GM12878 (cell line): ENCODE data around the gene ZNF678. TPM values are rescaled to one million over a fixed set of nuclear protein-coding genes. Genes with fewer than 3 reads are reported as not detected.

ENCODE experiments used
- ATAC-seq: fragments of 200-7000 bp; cut with Tn5 transposase; 3 replicates; pipeline ENCODE4 v1.9.1; 2020; ENCODE audit warnings: mild to moderate bottlenecking, moderate library complexity
- BruUV-seq: library from RNA; stranded (reverse); fragments of 400-500 nt; replicated peaks from 2 replicates; lab custom pipeline; 2021; lab: Mats Ljungman, UMichigan
- CTCF ChIA-PET: fragments of 300-600 bp; sonication (Branson Sonifier 250); formaldehyde crosslinking; extraction: SDS; loops from one replicate; lab custom pipeline; 2021; ENCODE audit warnings: inconsistent platforms; lab: Yijun Ruan, JAX
- POLR2A ChIA-PET: fragments of 350-600 bp; formaldehyde crosslinking; extraction: SDS; loops from one replicate; lab custom pipeline; 2021; ENCODE audit warnings: inconsistent platforms; lab: Charles Lee
- RAD21 ChIA-PET: fragments of 300-600 bp; sonication (Branson Sonifier 250); formaldehyde crosslinking; loops from one replicate; lab custom pipeline; 2023; ENCODE audit warnings: antibody characterized with exemption; ENCODE audit not compliant: unreplicated experiment; lab: Charles Lee
- SMC1A ChIA-PET: fragments of 300-600 bp; sonication (Branson Sonifier 250); formaldehyde crosslinking; loops from one replicate; lab custom pipeline; 2023; ENCODE audit not compliant: unreplicated experiment, uncharacterized antibody; lab: Charles Lee
- DNase-seq: peaks from one replicate; pipeline ENCODE4 v3.0.0-alpha.2; 2011; ENCODE audit warnings: low read depth, low spot score
- FAIRE-seq: peaks from 3 replicates; lab custom pipeline; 2011; peaks lifted over from hg19 to GRCh38; lab: Jason Lieb, UNC
- H2AFZ ChIP-seq: 2 replicates; pipeline ENCODE4 v1.6.0; 2011; ENCODE audit warnings: low read depth, low read length, control low read depth; ENCODE audit not compliant: control insufficient read depth
- H3K27ac ChIP-seq: 2 replicates; pipeline ENCODE4 v1.5.1; 2011; ENCODE audit warnings: control low read depth; ENCODE audit not compliant: control insufficient read depth, insufficient read depth
- H3K27me3 ChIP-seq, 2 experiments: replicated peaks in 1 of 2; 2 replicates each; pipeline versions ENCODE4 v1.6.0 to v1.6.1; 2011; ENCODE audit warnings: low read length in 1 of 2; ENCODE audit not compliant: control insufficient read depth in 2 of 2, insufficient read depth in 2 of 2
- H3K36me3 ChIP-seq, 2 experiments: 2 replicates each; pipeline ENCODE4 v1.5.1; 2011; ENCODE audit warnings: low read length in 1 of 2; ENCODE audit not compliant: control insufficient read depth in 2 of 2, insufficient read depth in 2 of 2
- H3K4me1 ChIP-seq: 2 replicates; pipeline ENCODE4 v1.6.1; 2011; ENCODE audit warnings: mild to moderate bottlenecking, low read length, moderate library complexity, mixed read lengths; ENCODE audit not compliant: control insufficient read depth, insufficient read depth
- H3K4me2 ChIP-seq: 2 replicates; pipeline ENCODE4 v1.6.0; 2011; ENCODE audit warnings: control low read depth; ENCODE audit not compliant: control insufficient read depth, insufficient read depth
- H3K4me3 ChIP-seq: fragments of 200-600 bp; sonication (generic); 2 replicates; pipeline ENCODE4 v1.5.1; 2016
- H3K79me2 ChIP-seq: 2 replicates; pipeline ENCODE4 v1.6.0; 2011; ENCODE audit warnings: low read length; ENCODE audit not compliant: control insufficient read depth, insufficient read depth
- H3K9ac ChIP-seq: 2 replicates; pipeline ENCODE4 v1.8.0; 2011; ENCODE audit warnings: low read length, control low read depth, mixed read lengths; ENCODE audit not compliant: control insufficient read depth, insufficient read depth
- H3K9me3 ChIP-seq: replicated peaks from 3 replicates; pipeline ENCODE4 v1.5.1; 2011; ENCODE audit warnings: mild to moderate bottlenecking, low read length; ENCODE audit not compliant: control insufficient read depth, insufficient read depth
- H4K20me1 ChIP-seq: 2 replicates; pipeline ENCODE4 v1.6.0; 2011; ENCODE audit not compliant: control insufficient read depth, insufficient read depth
- BHLHE40 ChIP-seq, 2 experiments: fragments of 450-650 bp in 1 of 2; IDR thresholded peaks; 2 replicates each; pipeline ENCODE4 v1.6.1; 2011 to 2017; ENCODE audit warnings: low read depth in 2 of 2, borderline replicate concordance in 1 of 2, improper control_type of control experiment in 1 of 2, low read length in 1 of 2, mild to moderate bottlenecking in 1 of 2
- BRCA1 ChIP-seq: IDR thresholded peaks from 2 replicates; pipeline ENCODE4 v1.6.1; 2011; ENCODE audit warnings: low read depth, low read length, improper control_type of control experiment
- HDGF ChIP-seq: fragments of 450-650 bp; IDR thresholded peaks from 2 replicates; pipeline ENCODE4 v1.6.1; 2016; ENCODE audit warnings: antibody characterized with exemption
- IKZF2 ChIP-seq, 2 experiments: fragments of 450-650 bp; IDR thresholded peaks; 2 replicates each; pipeline ENCODE4 v1.6.1; 2017; ENCODE audit warnings: mild to moderate bottlenecking in 2 of 2, moderate library complexity in 2 of 2
- JUND ChIP-seq: IDR thresholded peaks from 2 replicates; pipeline ENCODE4 v1.6.1; 2012; ENCODE audit warnings: low read depth, mild to moderate bottlenecking, low read length, improper control_type of control experiment, moderate library complexity
- MTA2 ChIP-seq: fragments of 450-650 bp; IDR thresholded peaks from 2 replicates; pipeline ENCODE4 v1.6.1; 2016; ENCODE audit warnings: low read depth, mild to moderate bottlenecking, moderate library complexity
- MTA3 ChIP-seq: IDR thresholded peaks from 2 replicates; pipeline ENCODE4 v1.6.1; 2012; ENCODE audit warnings: low read length, inconsistent platforms, borderline replicate concordance
- PML ChIP-seq: IDR thresholded peaks from 2 replicates; pipeline ENCODE4 v1.6.1; 2012; ENCODE audit warnings: low read length, inconsistent platforms
- RCOR1 ChIP-seq: conservative IDR thresholded peaks from 2 replicates; pipeline ENCODE4 v1.6.1; 2012; ENCODE audit warnings: low read depth, low read length, improper control_type of control experiment
- SMAD5 ChIP-seq: IDR thresholded peaks from 2 replicates; pipeline ENCODE4 v1.6.1; 2016; ENCODE audit warnings: antibody characterized with exemption, low read depth
- ZNF274 ChIP-seq: IDR thresholded peaks from one replicate; pipeline ENCODE4 v1.8.0; 2011; ENCODE audit not compliant: insufficient read length, insufficient read depth
- in situ Hi-C: fragments of 300-500 bp; cut with MboI; formaldehyde crosslinking; loops from 9 replicates; pipeline ENCODE4 v1.14.3; 2018; ENCODE audit warnings: mixed read lengths
- intact Hi-C: fragments of 100-400 bp; cut with micrococcal nuclease; formaldehyde crosslinking; loops from one replicate; pipeline ENCODE4 v1.14.2; 2022; ENCODE audit not compliant: unreplicated experiment
- polyA plus RNA-seq, 11 experiments: library from polyadenylated mRNA; depleted of rRNA in 4 of 11; unstranded in 6 of 11; stranded (reverse) in 5 of 11; fragments of >200 nt; fragmentation: Nextera tagmentation in 4 of 11; fragmentation: Illumina TruSeq in 1 of 11; extraction: Ambion mirVana in 4 of 11; extraction: Trizol in 1 of 11; gene quantifications; 1 replicate in 1 of 11; 2 replicates in 10 of 11; pipeline versions ENCODE4 v1.2.1 to v1.2.3, GENCODE V29; 2011 to 2016; ENCODE audit warnings: inconsistent platforms in 2 of 11, missing spikeins in 2 of 11, low read depth in 1 of 11
- total RNA-seq, 4 experiments: library from RNA; depleted of rRNA in 3 of 4; stranded (reverse); fragments of >200 nt in 3 of 4; fragmentation: Illumina TruSeq in 1 of 4; extraction: Trizol in 1 of 4; gene quantifications; 2 replicates each; pipeline versions ENCODE4 v1.2.1 to v1.2.3, GENCODE V29; 2013 to 2021
- TF ChIP-seq, protein P1 (sequence below): fragments of 450-650 bp; formaldehyde crosslinking; IDR thresholded peaks from 2 replicates; pipeline ENCODE4 v1.4.0; 2020; ENCODE audit warnings: mild to moderate bottlenecking, moderate library complexity
- TF ChIP-seq, protein P2 (sequence below): IDR thresholded peaks from 2 replicates; pipeline ENCODE4 v1.6.1; 2011; ENCODE audit warnings: mild to moderate bottlenecking, low read depth, low read length, moderate library complexity; ENCODE audit not compliant: insufficient replicate concordance
- TF ChIP-seq, protein P3 (sequence below): fragments of 450-650 bp; IDR thresholded peaks from 2 replicates; pipeline ENCODE4 v1.6.1; 2016; ENCODE audit warnings: mild to moderate bottlenecking

ZNF678 gene
- total and polyA plus RNA-seq, 10 of the 15 experiments (the other 5 are each of a cell fraction or from before 2014, with no cell fraction given), result 1.4 to 10.4 (median 3.5) TPM

DNA sequence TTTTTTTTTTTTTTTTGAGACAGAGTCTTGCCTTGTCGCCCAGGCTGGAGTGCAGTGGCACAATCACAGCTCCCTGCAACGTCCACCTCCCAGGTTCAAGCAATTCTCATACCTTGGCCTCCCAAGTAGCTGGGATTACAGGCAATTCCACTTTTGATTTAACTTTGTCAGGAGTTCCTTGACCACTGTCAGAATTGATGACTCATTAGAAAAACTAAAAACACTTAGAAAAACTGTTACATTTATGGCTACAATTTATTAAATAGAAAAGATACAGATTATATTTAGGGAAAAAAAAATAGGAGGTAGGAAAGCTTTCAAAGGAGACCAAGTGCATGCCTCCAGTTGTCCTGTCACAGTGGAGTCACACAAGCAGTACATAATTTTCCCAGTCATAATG lies 20.0 kb downstream of the ZNF678 start (continued):
- TF ChIP-seq, protein P1, sequence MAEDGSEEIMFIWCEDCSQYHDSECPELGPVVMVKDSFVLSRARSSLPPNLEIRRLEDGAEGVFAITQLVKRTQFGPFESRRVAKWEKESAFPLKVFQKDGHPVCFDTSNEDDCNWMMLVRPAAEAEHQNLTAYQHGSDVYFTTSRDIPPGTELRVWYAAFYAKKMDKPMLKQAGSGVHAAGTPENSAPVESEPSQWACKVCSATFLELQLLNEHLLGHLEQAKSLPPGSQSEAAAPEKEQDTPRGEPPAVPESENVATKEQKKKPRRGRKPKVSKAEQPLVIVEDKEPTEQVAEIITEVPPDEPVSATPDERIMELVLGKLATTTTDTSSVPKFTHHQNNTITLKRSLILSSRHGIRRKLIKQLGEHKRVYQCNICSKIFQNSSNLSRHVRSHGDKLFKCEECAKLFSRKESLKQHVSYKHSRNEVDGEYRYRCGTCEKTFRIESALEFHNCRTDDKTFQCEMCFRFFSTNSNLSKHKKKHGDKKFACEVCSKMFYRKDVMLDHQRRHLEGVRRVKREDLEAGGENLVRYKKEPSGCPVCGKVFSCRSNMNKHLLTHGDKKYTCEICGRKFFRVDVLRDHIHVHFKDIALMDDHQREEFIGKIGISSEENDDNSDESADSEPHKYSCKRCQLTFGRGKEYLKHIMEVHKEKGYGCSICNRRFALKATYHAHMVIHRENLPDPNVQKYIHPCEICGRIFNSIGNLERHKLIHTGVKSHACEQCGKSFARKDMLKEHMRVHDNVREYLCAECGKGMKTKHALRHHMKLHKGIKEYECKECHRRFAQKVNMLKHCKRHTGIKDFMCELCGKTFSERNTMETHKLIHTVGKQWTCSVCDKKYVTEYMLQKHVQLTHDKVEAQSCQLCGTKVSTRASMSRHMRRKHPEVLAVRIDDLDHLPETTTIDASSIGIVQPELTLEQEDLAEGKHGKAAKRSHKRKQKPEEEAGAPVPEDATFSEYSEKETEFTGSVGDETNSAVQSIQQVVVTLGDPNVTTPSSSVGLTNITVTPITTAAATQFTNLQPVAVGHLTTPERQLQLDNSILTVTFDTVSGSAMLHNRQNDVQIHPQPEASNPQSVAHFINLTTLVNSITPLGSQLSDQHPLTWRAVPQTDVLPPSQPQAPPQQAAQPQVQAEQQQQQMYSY (CRISPR knock-in tag), result no peak
- TF ChIP-seq, protein P2, sequence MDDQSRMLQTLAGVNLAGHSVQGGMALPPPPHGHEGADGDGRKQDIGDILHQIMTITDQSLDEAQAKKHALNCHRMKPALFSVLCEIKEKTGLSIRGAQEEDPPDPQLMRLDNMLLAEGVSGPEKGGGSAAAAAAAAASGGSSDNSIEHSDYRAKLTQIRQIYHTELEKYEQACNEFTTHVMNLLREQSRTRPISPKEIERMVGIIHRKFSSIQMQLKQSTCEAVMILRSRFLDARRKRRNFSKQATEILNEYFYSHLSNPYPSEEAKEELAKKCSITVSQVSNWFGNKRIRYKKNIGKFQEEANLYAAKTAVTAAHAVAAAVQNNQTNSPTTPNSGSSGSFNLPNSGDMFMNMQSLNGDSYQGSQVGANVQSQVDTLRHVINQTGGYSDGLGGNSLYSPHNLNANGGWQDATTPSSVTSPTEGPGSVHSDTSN, result no peak
- TF ChIP-seq RCOR1 (no peak), PML (no peak)

DNA sequence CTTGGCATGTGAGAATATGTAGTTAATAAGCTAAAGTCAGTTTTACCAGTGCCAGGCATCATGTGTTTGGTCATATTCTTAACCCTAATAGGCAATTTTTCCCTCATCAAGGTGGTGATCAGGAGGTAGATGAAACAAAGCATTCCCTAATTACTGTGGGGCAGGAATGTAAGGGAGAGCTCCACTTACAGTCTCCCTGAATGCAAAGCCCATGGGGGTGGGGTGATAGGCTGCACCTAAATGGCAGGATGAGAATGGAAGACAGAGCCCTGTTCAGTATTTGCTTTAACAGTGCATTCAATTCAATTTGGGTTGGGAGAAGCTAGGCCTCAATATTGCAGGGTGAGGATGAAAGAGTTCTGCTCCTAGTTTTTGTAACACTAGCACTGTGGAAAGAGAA lies 23.4 kb downstream of the ZNF678 start:
- no TSS peak for BruUV-seq
- no peak overlapping the region for H3K9ac ChIP-seq
- intact Hi-C loops, result no loop called here
- ChIA-PET POLR2A (no interaction called here), SMC1A (no interaction called here), CTCF (no interaction called here), RAD21 (no interaction called here)
- ATAC-seq (no peak), DNase-seq (no peak), FAIRE-seq (no peak)
- H3K27ac ChIP-seq, result no peak overlapping the region
- no peak overlapping the region for H3K4me2 ChIP-seq
- H3K27me3 ChIP-seq, result no peaks in the 10 kb centered on the region
- in situ Hi-C loops, result no loop called here
- no peaks in the 10 kb centered on the region for H3K79me2 ChIP-seq
- no peaks in the 10 kb centered on the region for H4K20me1 ChIP-seq
- no peak overlapping the region for H2AFZ ChIP-seq
- TF ChIP-seq BRCA1 (no peak), HDGF (no peak), IKZF2 (IDR thresholded peaks at IDR 0.05) (no peak), JUND (no peak), MTA3 (no peak), ZNF274 (no peak), BHLHE40 (IDR thresholded peaks at IDR 0.05; ENCODE audit: borderline replicate concordance in 1 of 2, low read depth in 2 of 2, low read length in 1 of 2) (no peak), SMAD5 (no peak), MTA2 (no peak)
- TF ChIP-seq, protein P3, sequence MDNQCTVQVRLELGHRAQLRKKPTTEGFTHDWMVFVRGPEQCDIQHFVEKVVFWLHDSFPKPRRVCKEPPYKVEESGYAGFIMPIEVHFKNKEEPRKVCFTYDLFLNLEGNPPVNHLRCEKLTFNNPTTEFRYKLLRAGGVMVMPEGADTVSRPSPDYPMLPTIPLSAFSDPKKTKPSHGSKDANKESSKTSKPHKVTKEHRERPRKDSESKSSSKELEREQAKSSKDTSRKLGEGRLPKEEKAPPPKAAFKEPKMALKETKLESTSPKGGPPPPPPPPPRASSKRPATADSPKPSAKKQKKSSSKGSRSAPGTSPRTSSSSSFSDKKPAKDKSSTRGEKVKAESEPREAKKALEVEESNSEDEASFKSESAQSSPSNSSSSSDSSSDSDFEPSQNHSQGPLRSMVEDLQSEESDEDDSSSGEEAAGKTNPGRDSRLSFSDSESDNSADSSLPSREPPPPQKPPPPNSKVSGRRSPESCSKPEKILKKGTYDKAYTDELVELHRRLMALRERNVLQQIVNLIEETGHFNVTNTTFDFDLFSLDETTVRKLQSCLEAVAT, result no peak
- no peaks in the 10 kb centered on the region; a peak in 1 of 4 replicates for H3K36me3 ChIP-seq
- H3K4me1 ChIP-seq, result no peaks in the 10 kb centered on the region
- no peak overlapping the region for H3K4me3 ChIP-seq
- H3K9me3 ChIP-seq, result peaks cover 8% of the 10 kb centered on the region
